PC-3 (cell line): ENCODE results near the gene TNFRSF1B.

Source experiments
- EZH2 ChIP-seq: fragments of 300-600 bp; sonication (generic); IDR thresholded peaks from one replicate; pipeline ENCODE4 v1.6.1; 2017; ENCODE audit warnings: antibody characterized with exemption, mild to moderate bottlenecking, low read length; ENCODE audit not compliant: unreplicated experiment
- TF ChIP-seq, protein P1 (sequence below): fragments of 300-600 bp; sonication (generic); conservative IDR thresholded peaks from 2 replicates; pipeline ENCODE4 v1.5.1; 2017; ENCODE audit warnings: antibody characterized with exemption, low read depth, mild to moderate bottlenecking, low read length

DNA sequence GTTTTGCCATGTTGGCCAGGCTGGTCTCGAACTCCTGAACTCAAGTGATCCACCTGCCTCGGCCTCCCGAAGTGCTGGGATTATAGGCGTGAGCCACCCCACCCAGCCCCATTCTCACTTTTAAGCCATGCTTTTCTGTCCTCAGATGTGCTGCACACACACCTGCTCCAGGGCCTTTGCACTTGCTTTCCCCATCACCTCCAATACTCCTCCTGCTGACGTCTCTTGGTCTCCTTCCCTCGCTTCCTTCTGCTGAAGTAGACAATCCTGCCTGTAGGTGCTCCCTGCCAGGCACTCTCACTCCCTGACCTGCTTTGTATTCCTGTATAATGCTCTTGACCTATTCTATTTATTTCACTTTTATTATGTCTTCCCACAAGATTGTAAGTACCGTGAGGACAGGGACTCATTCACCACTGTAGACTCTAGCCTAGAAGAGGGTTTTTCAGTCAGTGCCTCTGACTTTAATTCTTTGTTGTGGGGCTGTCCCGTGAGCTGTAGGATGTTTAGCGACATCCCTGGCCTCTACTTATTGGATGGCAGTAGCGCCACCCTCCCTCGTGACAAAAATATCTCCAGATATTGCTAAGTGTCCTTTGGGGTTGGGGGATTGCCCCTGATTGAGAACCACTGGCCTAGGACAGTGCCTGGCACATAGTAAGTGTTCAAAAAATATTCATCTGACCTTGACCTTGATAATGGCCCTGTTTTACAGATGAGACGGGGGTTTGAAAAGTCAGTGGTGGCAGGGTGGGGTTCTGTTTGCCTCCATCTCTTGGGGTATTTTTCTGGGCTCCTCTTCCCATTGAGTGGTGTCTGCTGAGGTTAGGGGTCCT is 4.6 kb downstream of the TNFRSF1B start:
- no peak for TF ChIP-seq EZH2
- TF ChIP-seq, protein P1, sequence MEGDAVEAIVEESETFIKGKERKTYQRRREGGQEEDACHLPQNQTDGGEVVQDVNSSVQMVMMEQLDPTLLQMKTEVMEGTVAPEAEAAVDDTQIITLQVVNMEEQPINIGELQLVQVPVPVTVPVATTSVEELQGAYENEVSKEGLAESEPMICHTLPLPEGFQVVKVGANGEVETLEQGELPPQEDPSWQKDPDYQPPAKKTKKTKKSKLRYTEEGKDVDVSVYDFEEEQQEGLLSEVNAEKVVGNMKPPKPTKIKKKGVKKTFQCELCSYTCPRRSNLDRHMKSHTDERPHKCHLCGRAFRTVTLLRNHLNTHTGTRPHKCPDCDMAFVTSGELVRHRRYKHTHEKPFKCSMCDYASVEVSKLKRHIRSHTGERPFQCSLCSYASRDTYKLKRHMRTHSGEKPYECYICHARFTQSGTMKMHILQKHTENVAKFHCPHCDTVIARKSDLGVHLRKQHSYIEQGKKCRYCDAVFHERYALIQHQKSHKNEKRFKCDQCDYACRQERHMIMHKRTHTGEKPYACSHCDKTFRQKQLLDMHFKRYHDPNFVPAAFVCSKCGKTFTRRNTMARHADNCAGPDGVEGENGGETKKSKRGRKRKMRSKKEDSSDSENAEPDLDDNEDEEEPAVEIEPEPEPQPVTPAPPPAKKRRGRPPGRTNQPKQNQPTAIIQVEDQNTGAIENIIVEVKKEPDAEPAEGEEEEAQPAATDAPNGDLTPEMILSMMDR, result no peak
